ENCODE results near the gene MSANTD2.

DNA sequence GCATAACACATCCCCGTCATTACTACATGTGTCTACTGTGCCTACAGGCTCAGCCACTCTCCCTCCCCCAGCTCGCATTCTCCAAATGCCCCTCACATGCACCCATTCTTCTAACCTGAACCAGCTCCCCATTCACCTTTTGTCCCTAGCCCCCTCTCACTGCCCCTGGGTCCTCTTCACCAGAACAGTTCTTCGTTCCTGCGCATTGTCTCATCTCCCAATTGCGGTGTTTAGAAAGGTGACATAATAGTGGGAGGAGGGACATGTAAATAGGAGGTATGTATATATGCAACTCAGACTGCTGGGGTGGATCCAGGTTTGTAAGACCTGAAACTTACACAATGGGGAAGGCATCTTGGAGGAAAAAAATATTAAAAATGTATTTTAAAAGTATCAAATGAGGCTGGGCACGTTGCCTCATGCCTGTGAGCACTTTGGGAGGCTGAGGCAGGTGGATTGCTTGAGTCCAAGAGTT is 43.4 kb downstream of the MSANTD2 start:
- no peak for TF ChIP-seq POLR2A (IDR thresholded peaks at IDR 0.05)
- TF ChIP-seq, protein P1, sequence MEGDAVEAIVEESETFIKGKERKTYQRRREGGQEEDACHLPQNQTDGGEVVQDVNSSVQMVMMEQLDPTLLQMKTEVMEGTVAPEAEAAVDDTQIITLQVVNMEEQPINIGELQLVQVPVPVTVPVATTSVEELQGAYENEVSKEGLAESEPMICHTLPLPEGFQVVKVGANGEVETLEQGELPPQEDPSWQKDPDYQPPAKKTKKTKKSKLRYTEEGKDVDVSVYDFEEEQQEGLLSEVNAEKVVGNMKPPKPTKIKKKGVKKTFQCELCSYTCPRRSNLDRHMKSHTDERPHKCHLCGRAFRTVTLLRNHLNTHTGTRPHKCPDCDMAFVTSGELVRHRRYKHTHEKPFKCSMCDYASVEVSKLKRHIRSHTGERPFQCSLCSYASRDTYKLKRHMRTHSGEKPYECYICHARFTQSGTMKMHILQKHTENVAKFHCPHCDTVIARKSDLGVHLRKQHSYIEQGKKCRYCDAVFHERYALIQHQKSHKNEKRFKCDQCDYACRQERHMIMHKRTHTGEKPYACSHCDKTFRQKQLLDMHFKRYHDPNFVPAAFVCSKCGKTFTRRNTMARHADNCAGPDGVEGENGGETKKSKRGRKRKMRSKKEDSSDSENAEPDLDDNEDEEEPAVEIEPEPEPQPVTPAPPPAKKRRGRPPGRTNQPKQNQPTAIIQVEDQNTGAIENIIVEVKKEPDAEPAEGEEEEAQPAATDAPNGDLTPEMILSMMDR (IDR thresholded peaks at IDR 0.05) = no peak

Data from esophagus squamous epithelium (tissue), 4 donors.